ENCODE results near the gene GAL3ST3.
"Not testable (repeated sequence)": the region's sequence is repeated elsewhere in the genome, so short reads cannot be mapped to it uniquely, and the experiment has no call there.

The GAL3ST3 gene, protein sequence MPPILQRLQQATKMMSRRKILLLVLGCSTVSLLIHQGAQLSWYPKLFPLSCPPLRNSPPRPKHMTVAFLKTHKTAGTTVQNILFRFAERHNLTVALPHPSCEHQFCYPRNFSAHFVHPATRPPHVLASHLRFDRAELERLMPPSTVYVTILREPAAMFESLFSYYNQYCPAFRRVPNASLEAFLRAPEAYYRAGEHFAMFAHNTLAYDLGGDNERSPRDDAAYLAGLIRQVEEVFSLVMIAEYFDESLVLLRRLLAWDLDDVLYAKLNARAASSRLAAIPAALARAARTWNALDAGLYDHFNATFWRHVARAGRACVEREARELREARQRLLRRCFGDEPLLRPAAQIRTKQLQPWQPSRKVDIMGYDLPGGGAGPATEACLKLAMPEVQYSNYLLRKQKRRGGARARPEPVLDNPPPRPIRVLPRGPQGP

DNA sequence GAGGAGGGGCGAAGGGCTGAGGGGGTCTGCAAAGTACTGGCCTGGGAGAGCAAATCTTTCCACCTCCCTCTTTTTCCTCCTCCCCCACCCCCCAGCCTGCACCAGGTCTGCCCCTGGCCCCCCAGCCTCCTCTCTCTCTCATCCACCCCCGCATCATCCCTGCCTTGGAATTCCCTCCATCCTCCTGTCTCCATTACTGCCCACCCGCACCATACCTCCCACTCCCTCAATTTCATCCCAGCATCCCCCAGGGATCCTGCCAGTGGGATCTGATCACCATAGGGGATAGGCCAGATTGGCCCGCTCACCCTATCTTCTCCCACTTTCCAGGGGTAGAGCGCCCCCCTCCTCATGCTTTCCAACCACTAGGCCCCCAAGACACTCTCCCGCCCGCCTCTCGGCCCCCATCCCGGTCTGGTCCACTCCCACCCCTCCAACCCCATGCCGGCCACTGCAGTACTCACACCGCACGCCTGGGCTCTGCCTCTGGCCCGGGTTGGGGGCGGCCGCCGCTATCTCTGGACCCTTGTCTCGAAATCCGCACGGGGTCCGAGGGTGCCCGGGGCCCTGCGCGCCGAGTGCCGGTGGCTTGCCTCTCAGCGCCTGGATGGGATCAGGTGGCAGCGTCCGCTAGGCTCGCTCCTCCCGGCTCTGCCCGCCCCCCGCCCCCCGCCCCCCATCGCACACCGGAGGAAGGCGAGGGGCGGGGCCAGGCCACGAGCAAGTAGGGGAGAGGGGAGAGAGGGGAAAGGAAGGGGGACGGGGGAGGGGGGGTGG lies at the start of gene GAL3ST3:
GAL3ST3 (minus strand) TSS at position 615 of the 777 bp plus-strand sequence. CDS start 3,746 bp downstream, outside the sequence.
- DNase-seq = no peak

DNA sequence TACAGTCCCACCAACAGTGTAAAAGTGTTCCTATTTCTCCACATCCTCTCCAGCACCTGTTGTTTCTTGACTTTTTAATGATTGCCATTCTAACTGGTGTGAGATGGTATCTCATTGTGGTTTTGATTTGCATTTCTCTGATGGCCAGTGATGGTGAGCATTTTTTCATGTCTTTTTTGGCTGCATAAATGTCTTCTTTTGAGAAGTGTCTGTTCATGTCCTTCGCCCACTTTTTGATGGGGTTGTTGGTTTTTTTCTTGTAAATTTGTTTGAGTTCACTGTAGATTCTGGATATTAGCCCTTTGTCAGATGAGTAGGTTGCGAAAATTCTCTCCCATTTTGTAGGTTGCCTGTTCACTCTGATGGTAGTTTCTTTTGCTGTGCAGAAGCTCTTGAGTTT lies 43.2 kb upstream of the GAL3ST3 start:
- not testable (repeated sequence) for DNase-seq

DNA sequence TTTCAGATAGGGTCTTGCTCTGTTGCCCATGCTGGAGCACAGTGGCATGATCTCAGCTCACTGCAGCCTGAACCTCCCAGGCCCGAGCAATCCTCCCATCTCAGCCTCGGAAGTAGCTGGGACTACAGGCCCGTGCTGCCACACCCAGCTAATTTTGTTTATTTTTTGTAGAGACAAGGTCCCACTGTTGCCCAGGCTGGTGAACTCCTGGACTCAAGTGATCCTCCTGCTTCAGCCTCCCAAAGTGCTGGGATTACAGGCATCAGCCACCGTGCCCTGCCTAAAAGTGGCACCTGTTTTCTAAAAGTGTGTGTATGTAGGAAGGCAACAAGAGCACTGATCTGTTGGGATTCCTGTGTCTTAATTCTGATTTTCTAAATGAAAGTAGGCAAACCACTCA lies 41.3 kb upstream of the GAL3ST3 start:
- no peak for DNase-seq

DNA sequence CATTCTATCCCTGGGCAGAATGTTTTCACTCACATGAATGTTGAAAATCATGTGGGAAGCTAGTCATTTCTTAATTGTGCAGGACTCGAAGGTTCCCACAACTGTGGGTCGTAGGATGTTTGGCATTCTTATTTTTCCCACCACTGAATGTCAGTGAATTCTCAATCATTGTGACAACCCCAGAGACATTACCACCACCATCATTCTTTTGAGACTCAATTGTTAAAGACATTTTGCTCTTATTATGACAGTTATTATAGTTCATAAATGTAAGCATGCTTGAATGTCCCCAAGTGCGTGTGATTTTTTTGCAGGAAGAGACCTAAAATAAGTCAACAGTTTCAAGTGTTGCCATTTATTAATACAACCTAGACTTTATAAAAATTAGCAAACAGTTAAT lies 40.1 kb upstream of the GAL3ST3 start:
- DNase-seq = no peak

DNA sequence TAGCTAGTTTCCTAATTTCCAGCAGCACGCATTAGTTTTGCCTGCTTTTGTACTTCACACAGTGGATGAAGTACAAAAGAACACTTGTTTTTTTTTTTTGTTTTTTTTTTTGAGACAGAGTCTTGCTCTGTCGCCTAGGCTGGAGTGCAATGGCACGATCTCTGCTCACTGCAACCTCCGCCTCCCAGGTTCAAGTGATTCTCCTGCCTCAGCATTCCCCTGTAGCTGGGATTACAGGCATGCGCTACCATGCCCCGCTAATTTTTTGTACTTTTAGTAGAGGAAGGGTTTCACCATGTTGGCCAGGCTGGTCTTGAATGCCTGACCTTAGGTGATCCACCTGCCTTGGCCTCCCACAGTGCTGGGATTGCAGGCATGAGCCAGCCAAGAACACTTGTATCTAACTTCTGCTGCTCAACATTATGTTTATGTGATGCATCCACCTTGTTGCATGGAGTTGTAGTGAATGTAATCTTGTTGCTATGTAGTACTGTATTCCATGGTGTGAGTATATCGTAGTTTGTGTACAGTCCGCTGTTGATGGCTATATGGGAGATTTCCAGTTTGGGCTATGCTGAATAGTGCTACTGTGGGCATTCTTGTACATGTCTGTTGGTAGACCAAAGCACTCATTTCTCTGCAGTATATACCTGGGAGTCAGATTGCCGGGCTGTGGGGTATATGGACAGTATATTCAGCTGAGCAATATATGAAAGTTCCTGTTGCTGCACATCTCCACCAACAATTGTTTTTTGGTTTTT lies 38.4 kb upstream of the GAL3ST3 start:
- no peak for DNase-seq

DNA sequence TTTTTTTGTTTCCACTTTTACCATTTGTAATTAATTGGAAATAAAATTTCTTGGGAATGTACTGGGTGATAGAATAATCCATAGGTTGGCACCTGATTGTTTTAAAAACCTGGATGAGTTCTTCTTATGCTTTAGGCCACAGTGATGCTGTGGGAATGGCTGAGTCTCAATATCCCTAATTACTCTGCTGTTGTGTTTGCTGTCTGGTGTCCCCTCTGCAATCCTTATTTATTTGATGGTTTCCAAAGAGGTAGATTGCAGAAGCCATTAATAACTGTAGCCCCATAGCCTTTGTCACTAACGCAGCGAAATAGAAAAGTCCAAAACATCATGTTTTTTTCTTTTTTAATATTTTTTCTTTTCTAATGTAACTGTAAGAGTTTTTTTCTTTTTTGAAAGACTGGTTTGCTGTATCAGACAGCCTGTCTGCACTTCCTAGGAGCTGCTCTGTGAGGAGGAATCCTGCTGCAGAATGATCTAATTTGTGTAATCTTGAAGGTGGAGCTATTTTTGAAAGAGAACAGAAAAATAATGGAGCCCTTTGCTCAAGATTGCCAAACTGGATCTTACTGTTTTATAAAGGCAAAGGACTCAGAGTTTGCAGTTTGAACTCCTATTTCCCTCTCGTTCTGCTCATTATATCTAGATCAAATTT lies 36.0 kb upstream of the GAL3ST3 start:
- DNase-seq = no peak

DNA sequence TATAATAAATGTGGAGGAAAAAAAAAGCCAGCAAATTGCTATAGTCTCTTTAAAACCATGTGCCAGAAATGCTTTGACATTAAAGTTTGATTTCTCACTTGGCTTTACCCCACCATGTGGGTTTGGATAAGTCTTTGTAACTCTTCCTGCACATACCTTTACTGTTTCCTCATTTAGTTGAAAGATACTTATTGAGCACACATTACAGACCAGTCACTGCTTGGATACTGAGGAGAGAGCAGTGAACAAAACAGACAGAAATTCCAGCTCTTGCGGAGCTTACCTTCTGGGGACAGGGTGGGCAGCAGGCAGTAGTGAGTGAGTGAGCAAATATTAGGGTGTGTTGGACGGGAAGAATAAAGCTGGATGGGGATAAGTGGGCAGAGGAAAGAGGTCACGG lies 34.8 kb upstream of the GAL3ST3 start:
- no peak for DNase-seq

DNA sequence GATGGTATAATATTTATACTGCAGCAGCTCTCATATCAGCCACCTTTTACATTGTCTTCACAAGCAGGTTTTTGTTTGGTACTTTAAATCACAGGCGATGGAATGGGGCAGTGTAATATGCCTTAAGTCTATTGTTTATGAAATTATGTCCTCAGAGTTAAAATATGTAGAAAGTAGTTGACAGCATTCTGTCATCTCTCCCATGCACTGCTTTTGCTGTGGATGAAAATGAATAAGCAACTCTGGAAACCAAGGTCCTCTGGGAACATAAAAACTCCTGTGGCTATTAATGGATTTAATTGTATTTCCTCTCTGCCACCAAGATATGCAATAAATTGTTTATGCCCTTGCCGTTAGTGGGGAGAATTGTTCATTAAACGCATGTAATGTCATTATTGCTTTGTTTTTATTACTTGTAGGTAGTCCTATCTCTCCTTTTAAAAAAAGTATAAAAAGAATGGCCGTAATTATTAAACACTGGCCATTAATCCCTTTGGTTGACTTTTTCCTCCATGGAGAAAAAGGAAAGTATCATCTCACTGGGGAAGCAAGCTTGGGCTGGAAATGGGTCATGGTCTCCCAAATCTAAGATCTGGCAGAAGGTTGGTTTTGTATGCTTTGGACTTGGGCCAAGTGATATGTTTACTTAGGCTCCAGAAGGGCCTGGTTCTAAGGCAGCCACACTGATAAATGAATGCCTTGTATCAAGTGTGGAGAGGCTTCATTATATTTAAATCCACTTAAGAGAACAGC lies 34.2 kb upstream of the GAL3ST3 start:
- DNase-seq = peak; percentile 63

DNA sequence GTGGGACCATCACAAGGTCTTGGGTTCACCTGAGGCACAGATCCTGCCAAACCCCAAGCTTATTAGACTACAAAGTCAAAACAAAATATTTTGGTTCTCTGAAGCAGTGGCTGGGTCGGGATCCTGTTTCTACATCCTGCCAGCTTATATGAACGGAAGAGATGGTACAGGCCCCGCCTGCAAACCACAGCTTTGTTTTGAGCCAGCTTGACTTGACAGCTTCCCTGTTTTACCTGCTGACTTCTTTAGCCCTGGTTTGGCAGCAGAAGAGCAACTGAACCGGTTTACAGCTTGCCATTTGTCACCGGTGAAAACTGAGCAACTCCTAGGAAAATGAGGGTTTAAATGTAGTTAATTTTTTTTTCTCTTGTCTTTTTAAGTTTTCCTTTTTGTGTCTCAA lies 32.5 kb upstream of the GAL3ST3 start:
- peak; percentile 18 for DNase-seq

DNA sequence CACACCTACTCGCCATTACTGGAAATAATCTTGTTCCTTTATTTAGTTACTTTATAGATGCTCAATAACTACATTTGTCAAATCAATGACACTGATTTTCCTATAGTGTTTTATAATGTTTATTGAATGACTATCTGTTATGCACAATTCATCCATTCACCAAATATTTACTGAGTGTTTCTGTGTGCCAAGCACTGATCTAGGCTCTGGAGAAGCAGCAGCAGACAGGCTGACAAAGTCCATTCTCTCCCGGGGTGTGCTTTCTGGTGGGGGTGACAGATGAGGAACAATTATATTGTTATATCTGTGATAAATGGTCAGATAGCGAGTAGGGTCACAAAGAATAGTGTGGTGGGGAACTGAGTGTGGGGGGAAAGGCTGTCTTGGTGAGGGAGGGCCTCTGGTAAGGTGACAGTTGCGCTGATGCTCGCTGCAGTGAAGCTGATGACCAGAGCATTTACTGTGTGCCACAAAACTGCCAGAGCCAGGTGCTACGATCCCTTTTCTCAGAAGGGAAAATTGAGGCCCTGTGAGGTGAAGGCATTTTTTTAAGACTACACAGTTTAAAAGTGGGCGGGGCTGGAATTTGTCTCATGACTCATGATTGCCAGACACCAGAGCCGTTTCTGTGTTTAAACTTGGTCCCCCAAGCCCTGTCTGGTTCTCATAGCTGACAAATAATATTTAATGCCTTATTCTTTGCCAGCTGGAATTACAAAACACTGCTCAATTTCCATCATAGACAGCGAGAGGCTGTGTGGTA lies 31.3 kb upstream of the GAL3ST3 start:
- no peak for DNase-seq

DNA sequence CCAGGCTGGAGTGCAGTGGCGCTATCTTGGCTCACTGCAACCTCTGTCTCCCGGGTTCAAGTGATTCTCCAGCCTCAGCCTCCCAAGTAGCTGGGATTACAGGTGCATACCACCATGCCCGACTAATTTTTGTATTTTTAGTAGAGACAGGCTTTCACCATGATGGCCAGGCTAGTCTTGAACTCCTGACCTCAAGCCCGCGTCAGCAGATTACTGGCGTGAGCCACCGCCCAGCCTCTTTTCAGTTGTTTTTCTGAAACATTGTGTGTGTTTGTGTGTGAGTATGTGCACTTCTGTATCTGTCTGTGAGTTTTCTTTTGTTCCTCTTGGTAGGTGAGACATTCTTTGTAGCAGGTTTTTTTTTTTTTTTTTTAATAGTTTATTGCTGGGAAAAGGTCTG lies 30.0 kb upstream of the GAL3ST3 start:
- not testable (repeated sequence) for DNase-seq

DNA sequence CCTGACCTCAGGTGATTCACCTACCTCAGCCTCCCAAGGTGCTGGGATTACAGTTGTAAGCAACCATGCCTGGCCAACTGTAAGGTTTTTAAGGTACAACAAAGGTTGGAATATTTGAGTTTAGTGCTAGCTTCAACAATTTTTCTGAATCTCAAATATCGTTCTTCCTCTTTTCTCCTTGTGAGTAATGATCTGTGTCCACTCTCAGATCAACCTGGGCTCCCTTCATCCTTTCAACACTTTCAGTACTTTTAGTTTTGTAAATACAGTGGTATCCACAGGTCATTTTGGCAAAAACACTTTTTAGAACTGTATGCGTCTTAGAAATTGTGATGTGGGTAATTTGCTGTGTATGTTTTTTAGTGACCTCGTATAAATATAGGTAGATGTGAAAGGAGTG lies 29.0 kb upstream of the GAL3ST3 start:
- DNase-seq = no peak

DNA sequence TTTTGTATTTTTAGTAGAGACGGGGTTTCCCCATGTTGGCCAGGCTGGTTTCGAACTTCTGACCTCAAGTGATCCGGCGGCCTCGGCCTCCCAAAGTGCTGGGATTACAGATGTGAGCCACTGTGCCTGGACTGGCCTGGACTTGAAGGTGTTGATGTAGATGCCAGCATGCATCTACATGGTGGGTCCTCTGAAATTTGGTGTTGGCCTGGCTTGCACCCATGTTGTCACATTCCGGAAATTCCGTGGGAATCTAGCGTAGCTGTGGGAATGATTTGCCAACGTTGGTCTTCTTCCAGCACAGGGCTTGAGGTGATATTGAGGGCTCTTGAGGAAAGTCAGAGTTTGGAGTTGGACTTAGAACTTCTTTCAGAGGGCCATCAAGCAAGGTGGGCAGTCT lies 27.6 kb upstream of the GAL3ST3 start:
- no peak for DNase-seq

DNA sequence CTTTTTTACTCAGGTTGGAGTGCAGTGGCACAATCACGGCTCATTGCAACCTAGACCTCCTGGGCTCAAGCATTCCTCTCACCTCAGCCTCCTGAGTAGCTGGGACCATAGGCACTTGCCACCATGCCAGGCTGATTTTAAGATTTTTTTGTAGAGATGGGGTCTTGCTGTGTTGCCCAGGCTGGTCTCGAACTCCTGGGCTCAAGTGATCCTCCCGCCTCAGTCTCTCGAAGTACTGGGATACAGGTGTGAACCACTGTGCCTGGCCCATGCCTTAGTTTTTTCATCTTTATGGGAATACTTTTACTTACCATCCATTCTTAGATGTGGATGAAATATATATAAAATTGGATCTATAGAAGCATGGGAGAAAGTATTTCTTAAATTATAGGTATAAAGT lies 26.3 kb upstream of the GAL3ST3 start:
- no peak for DNase-seq

DNA sequence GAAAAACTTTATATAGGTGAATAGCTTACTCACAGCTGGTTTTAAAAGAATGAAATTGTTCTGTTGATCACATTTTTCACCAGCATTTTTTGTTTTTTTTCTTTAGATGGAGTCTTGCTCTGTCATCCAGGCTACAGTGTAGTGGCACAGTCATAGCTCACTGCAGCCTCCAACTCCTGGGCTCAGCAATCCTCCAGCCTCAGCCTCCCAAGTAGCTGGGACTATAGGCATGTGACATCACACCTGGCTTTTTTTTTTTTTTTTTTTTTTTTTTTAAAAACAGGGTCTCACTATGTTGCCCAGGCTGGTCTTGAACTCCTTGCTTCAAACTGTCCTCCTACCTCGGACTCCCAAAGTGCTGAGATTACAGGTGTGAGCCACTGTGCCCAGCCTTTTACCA lies 24.7 kb upstream of the GAL3ST3 start:
- DNase-seq = no peak

DNA sequence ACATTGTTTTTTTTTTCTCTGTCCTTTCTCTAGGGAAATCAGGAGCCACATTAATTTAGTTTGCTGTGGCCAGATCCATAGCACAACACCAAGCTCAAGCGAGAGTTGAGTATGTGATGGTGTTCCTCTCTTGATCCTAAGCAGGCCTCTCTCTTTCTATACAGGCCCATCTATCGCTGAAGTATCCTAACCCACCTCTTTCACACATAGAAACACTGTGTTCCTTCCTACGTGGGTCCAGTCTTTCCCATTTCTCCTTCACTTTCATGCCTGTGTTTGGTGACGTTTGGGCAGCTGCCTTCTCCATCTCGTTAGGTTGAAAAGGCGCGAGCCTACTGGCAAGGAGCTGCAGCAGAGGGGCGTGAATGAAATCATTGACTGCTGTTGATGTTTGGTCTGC lies 23.6 kb upstream of the GAL3ST3 start:
- DNase-seq = no peak

DNA sequence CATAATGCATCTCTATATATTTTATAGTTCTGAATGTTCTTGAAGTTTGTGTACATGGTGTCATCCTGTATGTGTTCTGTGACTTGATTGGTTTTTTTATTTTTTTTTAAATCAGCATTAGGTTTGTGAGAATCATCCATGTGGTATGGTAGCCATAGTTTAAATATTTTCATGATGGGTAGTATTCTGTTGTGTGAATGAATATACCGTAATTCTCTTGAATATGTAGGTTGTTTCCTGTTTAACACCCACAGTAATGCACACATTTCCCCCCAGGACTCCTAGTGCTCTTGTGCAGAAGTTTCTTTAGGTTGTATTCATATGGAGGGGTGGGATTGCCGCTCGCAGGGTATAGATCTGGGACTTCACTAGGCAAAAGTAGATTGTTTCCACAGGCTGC lies 23.1 kb upstream of the GAL3ST3 start:
- no peak for DNase-seq

DNA sequence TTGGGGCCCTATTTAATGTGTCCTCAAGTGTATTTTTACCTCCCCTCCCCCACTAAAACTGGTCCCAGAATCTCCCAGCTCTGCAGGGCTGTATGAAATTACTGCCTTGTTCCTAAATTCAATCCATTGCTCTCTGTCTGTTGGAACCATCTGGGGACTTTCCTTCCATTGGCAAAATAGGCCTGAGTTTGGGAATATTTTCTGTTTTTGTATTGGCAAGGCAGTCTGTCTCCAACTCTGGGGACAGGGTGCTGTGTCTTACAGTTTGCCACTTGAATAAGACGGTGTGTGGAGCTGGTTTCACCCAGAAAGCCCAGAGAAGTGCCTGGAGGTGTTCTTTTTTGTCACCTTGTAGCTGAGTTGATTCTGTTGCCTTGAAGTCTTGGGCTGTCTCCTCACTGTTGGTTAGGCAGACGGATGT lies 22.4 kb upstream of the GAL3ST3 start:
- no peak for DNase-seq

DNA sequence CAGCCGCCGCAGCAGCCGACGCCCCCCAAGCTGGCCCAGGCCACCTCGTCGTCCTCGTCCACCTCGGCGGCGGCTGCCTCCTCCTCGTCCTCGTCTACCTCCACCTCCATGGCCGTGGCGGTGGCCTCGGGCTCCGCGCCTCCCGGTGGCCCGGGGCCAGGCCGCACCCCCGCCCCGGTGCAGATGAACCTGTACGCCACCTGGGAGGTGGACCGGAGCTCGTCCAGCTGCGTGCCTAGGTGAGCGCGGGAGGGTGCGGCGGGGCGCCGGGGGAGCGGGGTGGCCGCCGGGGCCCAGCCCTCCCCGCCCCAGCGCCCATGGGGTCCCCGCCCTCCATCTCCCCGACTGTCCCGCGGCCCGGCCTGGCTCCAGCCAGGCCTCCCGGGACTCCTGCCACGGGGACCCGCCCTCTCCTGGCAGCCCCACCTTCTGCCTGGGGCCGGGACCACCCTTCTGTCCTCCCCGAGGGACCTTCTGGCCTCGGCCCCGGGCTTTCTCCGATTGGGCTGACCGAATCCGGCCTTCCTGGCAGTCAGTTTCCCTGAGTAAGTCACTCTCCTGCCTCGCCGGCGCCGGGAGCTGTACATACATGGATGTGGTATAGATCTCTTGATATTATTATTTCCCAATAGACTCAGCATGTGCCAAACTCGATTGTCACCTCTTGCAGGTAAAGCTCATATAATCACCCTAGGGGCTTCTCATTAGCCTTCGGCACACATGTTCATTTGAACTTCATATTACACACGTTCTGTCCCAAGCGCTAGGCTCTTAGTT lies 21.8 kb upstream of the GAL3ST3 start:
- DNase-seq = no peak
